Memory B cell (primary cell): ENCODE results near the gene CTTNBP2.

Experiments used
- ATAC-seq: fragments of 150-1000 bp; cut with Tn5 transposase; 2 replicates; pipeline ENCODE4 v1.10.0; 2021; ENCODE audit warnings: low read depth, mild to moderate bottlenecking, moderate library complexity
- DNase-seq, 2 donors: peaks; one replicate each; pipeline ENCODE4 v3.0.0; 2022; ENCODE audit warnings: low spot score in 2 of 2
- H3K27ac Mint-ChIP-seq: one replicate; pipeline ENCODE4 v1.8.0; 2022; ENCODE audit warnings: mild to moderate bottlenecking, moderate library complexity, mixed read lengths
- H3K27me3 Mint-ChIP-seq: one replicate; pipeline ENCODE4 v1.8.0; 2022; ENCODE audit warnings: mixed read lengths
- H3K36me3 Mint-ChIP-seq: one replicate; pipeline ENCODE4 v1.8.0; 2022; ENCODE audit warnings: mild to moderate bottlenecking, mixed read lengths
- H3K4me1 Mint-ChIP-seq: one replicate; pipeline ENCODE4 v1.8.0; 2022; ENCODE audit warnings: mixed read lengths
- H3K4me3 Mint-ChIP-seq: one replicate; pipeline ENCODE4 v1.8.0; 2022; ENCODE audit warnings: mild to moderate bottlenecking, moderate library complexity, mixed read lengths
- H3K9me3 Mint-ChIP-seq: one replicate; pipeline ENCODE4 v1.8.0; 2022; ENCODE audit warnings: mixed read lengths

The CTTNBP2 gene

GRCh38 chr7:117750612-117751563 lies 122.4 kb downstream of the CTTNBP2 start:
- H3K4me1 Mint-ChIP-seq, result no peaks in the 10 kb centered on the region
- no peaks in the 10 kb centered on the region for H3K9me3 Mint-ChIP-seq
- no peak overlapping the region for H3K27ac Mint-ChIP-seq
- no peaks in the 10 kb centered on the region for H3K36me3 Mint-ChIP-seq
- H3K4me3 Mint-ChIP-seq, result no peak overlapping the region
- no peak for DNase-seq
- ATAC-seq, result no peak
- no peaks in the 10 kb centered on the region for H3K27me3 Mint-ChIP-seq

DNA sequence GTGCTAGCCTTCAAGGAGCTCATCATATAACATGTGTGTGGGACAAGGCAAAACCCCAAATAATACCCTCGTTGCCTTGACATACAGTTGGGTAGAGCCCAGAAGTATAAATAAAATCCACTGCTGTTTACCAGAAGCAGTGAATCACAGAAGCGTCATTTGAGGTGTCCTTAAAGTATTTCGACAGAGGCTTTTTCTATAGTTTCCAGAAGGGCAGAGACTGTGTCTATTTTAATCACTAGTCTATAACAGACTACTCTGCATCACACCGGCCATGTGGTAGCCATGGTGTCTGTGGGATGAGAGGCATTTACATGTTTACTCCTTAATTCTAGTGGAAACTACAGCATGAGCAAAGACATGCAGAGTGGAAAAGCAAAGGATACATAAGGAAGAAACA lies 131.3 kb downstream of the CTTNBP2 start:
- Mint-ChIP-seq H3K4me1 (no peaks in the 10 kb centered on the region), H3K9me3 (no peaks in the 10 kb centered on the region), H3K36me3 (no peaks in the 10 kb centered on the region), H3K27me3 (peaks cover 6% of the 10 kb centered on the region), H3K4me3 (no peak overlapping the region), H3K27ac (no peak overlapping the region)
- DNase-seq, result no peak
- ATAC-seq, result no peak

DNA sequence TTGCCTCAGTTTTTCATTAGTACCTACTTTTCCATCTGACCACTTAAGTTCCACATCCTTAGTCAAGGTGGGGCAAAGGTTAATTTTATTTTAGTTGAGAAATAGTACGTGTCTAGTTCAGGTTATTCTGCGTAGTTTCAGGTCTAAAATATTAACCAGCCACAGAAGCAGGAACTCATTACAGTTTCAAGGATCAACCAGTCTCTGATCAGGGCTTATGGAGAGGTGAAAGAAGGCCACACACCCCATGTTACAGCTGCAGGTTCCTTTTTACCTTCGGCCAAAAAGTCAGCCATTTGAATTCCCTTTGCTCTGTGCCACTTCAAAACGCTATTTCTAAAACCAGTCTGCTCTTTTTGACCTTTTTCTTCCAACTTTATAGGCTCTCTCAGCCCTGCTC lies 134.2 kb downstream of the CTTNBP2 start:
- Mint-ChIP-seq H3K36me3 (no peaks in the 10 kb centered on the region), H3K27ac (no peak overlapping the region)

GRCh38 chr7:117737926-117738325 lies 135.3 kb downstream of the CTTNBP2 start:
- DNase-seq (no peak), ATAC-seq (no peak)
- no peak overlapping the region for H3K27ac Mint-ChIP-seq
- peaks cover 2% of the 10 kb centered on the region for H3K9me3 Mint-ChIP-seq
- H3K4me3 Mint-ChIP-seq, result no peak overlapping the region
- H3K4me1 Mint-ChIP-seq, result no peaks in the 10 kb centered on the region
- peaks cover 4% of the 10 kb centered on the region for H3K27me3 Mint-ChIP-seq
- H3K36me3 Mint-ChIP-seq, result no peaks in the 10 kb centered on the region

More for the DNA sequence above, 134.2 kb downstream of the CTTNBP2 start:
- Mint-ChIP-seq H3K4me1 (no peaks in the 10 kb centered on the region), H3K4me3 (no peak overlapping the region), H3K27me3 (peaks cover 4% of the 10 kb centered on the region), H3K9me3 (peaks cover 2% of the 10 kb centered on the region)
- ATAC-seq, result no peak
- no peak for DNase-seq

GRCh38 chr7:117731455-117731854 lies 141.8 kb downstream of the CTTNBP2 start:
- ATAC-seq, result no peak
- Mint-ChIP-seq H3K4me3 (no peak overlapping the region), H3K9me3 (peaks cover 2% of the 10 kb centered on the region), H3K27me3 (peaks cover 5% of the 10 kb centered on the region), H3K36me3 (no peaks in the 10 kb centered on the region), H3K4me1 (no peaks in the 10 kb centered on the region), H3K27ac (no peak overlapping the region)
- no peak for DNase-seq

GRCh38 chr7:117730390-117730789 lies 142.9 kb downstream of the CTTNBP2 start:
- H3K27me3 Mint-ChIP-seq, result peaks cover 5% of the 10 kb centered on the region
- no peaks in the 10 kb centered on the region for H3K36me3 Mint-ChIP-seq
- no peaks in the 10 kb centered on the region for H3K4me1 Mint-ChIP-seq
- H3K4me3 Mint-ChIP-seq, result no peak overlapping the region
- ATAC-seq, result no peak
- no peak overlapping the region for H3K27ac Mint-ChIP-seq
- H3K9me3 Mint-ChIP-seq, result no peaks in the 10 kb centered on the region
- DNase-seq, result no peak

GRCh38 chr7:117728890-117729624 lies 144.2 kb downstream of the CTTNBP2 start:
- Mint-ChIP-seq H3K4me1 (no peaks in the 10 kb centered on the region), H3K27me3 (peaks cover 5% of the 10 kb centered on the region), H3K36me3 (no peaks in the 10 kb centered on the region), H3K4me3 (no peak overlapping the region), H3K9me3 (no peaks in the 10 kb centered on the region), H3K27ac (no peak overlapping the region)
- ATAC-seq (no peak), DNase-seq (no peak)

- DNase-seq (no peak), ATAC-seq (no peak)
- H3K4me1 Mint-ChIP-seq, result no peaks in the 10 kb centered on the region
- H3K36me3 Mint-ChIP-seq, result no peaks in the 10 kb centered on the region
- no peak overlapping the region for H3K27ac Mint-ChIP-seq
- peaks cover 3% of the 10 kb centered on the region for H3K27me3 Mint-ChIP-seq
- H3K9me3 Mint-ChIP-seq, result no peaks in the 10 kb centered on the region
- H3K4me3 Mint-ChIP-seq, result no peak overlapping the region
Observed at GRCh38 chr7:117724898-117725297, 148.3 kb downstream of the CTTNBP2 start.

DNA sequence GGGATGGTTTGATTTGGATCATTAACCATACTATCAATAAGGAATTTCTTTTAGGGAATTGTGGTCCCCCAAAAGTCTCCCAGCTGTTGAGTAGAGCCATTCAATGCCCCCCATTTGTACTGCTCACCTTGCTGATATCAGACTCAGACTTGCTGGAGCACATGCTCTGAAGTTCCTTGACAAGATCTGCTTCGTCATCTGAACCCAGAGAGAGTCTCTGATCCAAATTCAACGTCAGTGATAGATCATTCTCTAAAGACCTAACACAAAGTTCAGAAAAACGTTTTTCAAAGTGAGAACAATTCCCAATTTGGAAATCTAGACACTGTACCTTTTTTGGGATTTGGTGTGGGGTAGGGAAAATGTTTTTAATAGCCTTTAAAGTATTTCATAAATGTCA lies 153.9 kb downstream of the CTTNBP2 start:
- no peak for DNase-seq
- Mint-ChIP-seq H3K9me3 (no peaks in the 10 kb centered on the region), H3K4me1 (no peaks in the 10 kb centered on the region), H3K27me3 (peaks cover 2% of the 10 kb centered on the region), H3K36me3 (no peaks in the 10 kb centered on the region), H3K4me3 (no peak overlapping the region), H3K27ac (no peak overlapping the region)
- ATAC-seq, result no peak

DNA sequence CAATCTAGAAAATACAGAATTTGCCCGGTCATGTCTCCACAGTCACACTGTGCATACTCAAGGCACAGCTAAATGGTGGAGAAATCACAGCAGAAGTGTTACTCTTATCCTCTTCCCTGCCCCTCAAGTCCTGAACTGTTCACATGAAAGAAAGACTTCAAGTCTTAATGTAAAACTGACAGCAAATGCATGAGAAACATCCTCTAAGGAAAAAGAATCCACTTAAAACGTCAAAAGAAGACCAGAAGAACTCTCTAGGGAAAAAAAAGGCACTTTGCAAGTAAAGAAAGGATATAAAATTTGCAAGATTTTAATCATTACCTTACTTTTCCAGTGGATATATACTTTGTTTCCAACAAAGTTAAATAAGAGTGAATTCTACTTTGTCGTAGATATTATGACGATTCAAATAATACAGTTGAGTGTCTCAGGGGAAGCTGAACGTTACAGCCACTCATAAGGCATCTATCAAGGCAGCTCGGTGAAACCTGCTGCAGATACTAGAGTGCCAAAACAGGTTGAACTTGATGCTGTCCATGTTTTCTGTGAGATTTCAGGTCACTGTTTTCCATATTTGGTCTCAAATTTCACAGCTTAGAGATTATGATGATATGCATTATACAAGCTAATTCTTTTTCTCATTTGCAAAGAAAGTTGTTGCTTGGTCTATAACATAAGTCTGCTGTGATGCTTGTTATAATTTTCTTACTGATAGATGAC lies 155.0 kb downstream of the CTTNBP2 start:
- H3K27ac Mint-ChIP-seq, result no peak overlapping the region
- H3K27me3 Mint-ChIP-seq, result peaks cover 4% of the 10 kb centered on the region
- no peaks in the 10 kb centered on the region for H3K4me1 Mint-ChIP-seq
- ATAC-seq (no peak), DNase-seq (no peak)
- no peaks in the 10 kb centered on the region for H3K36me3 Mint-ChIP-seq
- H3K4me3 Mint-ChIP-seq, result no peak overlapping the region
- no peaks in the 10 kb centered on the region for H3K9me3 Mint-ChIP-seq

DNA sequence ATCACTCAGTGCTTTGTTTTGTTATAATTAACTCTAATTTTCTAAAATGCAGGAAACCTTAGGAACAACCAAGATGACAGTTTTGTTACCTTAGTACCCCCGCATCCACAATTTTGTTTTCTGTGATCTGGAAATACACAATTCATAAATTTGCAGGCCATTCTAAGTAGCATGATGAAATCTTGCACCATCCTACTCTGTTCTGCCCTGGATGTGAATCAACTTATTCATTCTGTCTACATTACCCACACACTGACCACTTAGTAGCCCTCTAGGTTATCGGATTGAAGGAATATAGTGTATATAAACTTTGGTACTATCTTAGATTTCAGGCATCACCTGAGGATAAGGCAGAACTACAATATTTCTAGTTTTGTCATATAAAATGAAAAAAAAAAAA lies 155.9 kb downstream of the CTTNBP2 start:
- ATAC-seq, result no peak
- H3K36me3 Mint-ChIP-seq, result no peaks in the 10 kb centered on the region

GRCh38 chr7:117716707-117717299 lies 156.4 kb downstream of the CTTNBP2 start:
- Mint-ChIP-seq H3K27ac (no peak overlapping the region), H3K4me1 (no peaks in the 10 kb centered on the region), H3K36me3 (no peaks in the 10 kb centered on the region), H3K27me3 (peaks cover 4% of the 10 kb centered on the region), H3K4me3 (no peak overlapping the region), H3K9me3 (no peaks in the 10 kb centered on the region)
- DNase-seq, result no peak
- ATAC-seq, result no peak

More for the DNA sequence above, 155.9 kb downstream of the CTTNBP2 start:
- Mint-ChIP-seq H3K27me3 (peaks cover 4% of the 10 kb centered on the region), H3K27ac (no peak overlapping the region), H3K9me3 (no peaks in the 10 kb centered on the region), H3K4me1 (no peaks in the 10 kb centered on the region), H3K4me3 (no peak overlapping the region)
- no peak for DNase-seq

GRCh38 chr7:117715784-117716445 lies 157.3 kb downstream of the CTTNBP2 start:
- Mint-ChIP-seq H3K9me3 (no peaks in the 10 kb centered on the region), H3K27me3 (peaks cover 4% of the 10 kb centered on the region), H3K4me3 (no peak overlapping the region), H3K4me1 (no peaks in the 10 kb centered on the region), H3K36me3 (no peaks in the 10 kb centered on the region), H3K27ac (no peak overlapping the region)
- no peak for DNase-seq
- no peak for ATAC-seq
